NCI-H82 treated with DMSO at 0.1 percent for 48 hours (cell line): ENCODE measurements around the gene CCNF.
"Not testable (repeated sequence)": the region's sequence is repeated elsewhere in the genome, so short reads cannot be mapped to it uniquely, and the experiment has no call there.

Experiments
- DNase-seq: peaks from one replicate; lab custom pipeline; 2025; ENCODE audit not compliant: unreplicated experiment; lab: John Stamatoyannopoulos, UW

CCNF gene

DNA sequence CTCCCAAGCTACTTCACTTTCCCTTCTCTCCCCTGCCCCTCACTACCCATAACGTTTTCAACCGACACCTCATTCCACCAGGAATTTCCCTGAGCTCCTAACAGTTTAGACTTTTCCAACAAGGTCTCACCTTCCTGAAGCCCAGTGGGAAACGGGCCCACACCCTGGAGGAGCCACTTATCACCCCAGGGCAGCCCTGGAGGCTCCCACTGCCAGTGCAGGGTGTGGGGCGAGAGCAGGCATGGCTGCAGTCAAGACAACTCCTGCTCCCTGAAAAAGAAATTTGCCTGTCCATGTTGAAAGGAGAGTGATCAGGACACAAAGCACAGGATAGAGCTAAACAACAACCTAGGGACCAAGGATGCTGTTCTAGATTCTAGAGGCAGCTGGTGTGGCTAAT is 1.7 kb upstream of the CCNF start:
- no peak for DNase-seq

DNA sequence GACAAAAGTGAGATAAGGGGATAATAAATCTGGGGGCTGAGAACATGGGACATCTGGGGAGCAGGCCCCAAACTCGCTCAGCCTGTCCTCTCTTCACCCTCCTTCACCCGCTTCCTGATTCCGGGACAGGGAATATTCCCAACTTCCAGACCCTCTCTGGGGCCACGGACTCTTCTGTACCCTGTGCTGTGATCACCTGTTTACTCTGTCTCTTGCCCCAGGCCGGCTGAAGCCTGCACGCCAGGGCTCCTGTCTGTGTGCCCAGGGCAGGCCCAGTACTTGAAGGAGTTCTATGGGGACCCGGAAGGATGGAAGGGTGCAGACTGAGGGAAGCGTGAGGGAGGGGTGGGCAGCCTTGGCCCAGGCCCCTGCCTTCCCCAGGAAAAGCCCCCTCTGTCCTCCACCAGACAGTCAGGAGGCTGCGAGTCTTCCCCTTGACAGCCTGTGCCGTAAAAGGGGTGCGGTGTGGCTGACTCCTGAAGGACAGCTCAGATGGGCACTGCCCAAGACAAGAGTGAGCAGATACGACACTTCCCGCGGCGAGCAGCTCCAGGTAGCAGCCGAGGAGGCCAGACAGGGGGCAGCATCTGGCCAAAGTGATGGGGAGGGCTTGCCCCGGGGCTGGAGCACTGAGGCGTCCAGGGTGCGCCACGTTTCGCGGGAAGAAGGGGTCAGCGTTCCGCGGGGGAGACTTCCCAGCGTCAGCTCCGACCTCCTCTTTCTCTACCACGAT is 1.0 kb upstream of the CCNF start:
- no peak for DNase-seq

DNA sequence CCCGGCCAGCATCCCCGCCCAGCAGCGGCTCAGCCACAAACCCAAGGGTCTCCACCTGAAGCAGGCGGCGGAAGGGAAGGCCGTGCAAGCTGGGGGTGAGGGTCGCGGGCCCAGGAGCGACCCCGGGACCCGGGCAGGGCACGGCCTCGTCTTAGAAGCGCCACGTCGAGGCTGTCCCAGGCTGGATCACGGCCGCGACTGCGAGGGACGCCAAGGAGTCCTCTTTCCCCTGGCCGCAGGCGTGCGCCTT is 538 bp upstream of the CCNF start:
- no peak for DNase-seq

DNA sequence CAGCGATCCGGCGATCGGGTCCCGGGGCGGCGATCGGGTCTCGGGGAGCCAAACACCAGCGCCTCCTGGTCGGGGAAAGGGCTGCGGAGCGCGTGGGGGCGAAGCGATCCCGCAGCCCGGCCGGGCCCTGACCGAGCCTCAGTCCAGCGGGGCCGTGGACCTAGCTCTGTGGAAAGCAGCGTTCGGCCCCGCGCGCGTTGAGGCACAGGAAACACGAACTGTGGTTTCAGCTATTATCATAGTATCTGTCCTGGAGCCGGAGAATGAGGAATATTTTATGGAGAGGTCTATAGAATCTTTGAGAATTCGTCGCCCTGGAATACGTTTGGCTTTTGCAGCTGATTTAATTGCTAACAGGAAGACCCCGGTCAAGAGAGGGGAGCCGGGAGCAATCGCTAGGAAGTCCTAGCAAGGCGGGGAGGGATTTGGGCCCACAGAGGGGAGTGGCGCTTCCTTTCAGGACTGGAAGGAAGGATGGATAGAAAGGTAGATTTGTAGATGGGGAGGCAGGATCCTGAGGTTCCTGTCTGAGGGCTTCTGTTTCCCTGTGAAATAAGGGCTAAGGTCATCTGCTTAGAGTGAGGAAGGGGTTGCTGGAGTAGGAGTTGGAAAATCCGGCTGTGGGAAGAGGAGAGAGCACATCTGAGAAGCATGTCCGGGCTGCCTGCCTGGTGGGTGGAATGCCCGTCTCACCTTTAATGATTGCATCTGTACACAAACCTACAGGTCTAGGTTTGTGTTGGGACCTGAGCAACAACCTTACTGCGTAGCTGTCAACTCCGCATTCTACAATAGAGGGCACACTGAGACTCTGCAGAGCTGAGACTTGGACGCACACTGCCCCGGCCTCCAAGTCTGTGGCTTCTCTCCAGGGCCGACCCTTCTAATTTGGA is 770 bp downstream of the CCNF start:
- no peak for DNase-seq

DNA sequence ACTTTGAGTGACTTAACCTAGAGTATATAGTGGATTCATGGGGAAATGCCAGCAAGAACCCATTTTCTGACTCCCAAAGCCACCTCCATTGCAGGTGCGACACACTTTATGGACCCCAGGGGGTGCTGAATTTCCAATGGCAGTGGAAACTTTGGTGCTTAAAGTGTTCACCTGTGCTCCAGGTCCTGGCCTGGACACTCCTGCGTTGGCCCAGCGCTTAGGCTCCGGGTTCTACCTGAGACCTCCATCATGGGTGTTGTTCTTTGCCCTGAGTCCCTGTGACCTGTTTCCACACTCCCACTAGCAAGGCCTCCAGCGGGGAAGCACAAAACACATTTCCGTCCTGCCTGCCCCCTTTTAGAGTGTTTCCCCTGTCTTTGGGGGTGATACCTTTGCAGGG is 3.0 kb downstream of the CCNF start:
- DNase-seq, result no peak

DNA sequence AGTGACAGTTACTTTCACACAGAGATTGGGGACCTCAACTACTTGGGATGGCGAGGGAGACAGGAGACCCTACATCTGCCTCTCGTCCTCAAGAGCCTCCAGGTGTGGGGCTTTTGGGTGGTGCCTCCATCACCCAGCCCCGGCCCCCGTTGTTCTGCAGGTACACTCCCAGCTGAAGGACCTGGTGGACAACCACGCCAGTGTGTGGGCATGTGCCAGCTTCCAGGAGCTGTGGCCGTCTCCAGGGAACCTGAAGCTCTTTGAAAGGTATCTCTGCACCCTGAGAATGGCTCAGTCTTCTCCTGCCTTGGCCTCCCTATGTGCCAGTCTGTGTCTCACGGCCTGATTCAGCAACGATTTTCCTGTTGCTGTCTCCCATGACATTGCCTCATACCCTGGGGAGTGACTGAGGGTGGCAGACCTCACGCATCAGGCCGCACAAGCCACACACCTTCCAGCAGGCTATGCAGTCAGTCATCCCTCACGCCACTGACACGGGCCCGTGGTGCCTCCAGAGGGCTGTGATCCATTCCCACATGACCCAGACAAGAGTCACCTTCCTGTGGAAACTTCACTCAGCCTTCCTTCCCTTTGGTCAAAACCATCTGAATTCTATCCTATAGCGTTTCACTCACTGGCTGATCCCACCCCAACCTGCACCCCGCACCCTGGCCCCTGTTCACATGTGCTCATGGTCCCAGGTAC is 3.7 kb downstream of the CCNF start:
- DNase-seq, result no peak

DNA sequence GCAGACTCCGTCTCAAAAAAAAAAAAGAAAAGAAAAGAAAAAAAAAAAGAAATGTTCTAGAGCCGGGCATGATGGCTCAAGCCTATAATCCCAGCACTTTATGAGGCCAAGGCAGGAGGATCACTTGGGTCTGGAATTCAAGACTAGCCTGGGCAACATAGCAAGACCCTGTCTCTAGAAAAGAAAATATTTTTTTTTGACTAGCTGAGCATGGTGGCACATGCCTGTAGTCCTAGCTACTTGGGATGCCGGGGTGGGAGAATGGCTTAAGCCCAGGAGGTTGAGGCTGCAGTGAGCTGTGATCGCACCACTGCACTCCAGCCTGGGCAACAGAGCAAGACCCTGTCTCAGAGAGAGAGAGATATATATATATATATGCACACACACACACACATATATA is 6.0 kb downstream of the CCNF start:
- not testable (repeated sequence) for DNase-seq

DNA sequence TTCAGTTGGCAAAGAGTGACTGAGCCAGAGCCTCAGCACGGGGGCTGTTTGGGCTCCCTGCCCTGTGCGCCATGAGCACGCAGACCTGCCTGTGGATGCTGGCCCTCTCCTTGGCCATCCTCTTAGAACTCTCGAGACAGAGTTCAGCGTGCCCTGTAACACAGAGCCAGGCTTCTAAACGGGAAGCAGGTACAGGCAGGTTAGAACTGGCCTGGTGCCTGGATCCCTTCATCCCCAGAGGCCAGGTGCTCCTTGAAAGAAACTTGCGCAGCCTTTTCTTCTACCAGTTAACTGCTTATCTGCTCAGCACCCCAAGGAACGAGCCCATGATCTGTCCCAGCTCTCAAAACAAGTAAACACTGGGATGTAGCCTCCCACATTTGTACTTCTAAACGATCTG is 6.9 kb downstream of the CCNF start:
- no peak for DNase-seq

DNA sequence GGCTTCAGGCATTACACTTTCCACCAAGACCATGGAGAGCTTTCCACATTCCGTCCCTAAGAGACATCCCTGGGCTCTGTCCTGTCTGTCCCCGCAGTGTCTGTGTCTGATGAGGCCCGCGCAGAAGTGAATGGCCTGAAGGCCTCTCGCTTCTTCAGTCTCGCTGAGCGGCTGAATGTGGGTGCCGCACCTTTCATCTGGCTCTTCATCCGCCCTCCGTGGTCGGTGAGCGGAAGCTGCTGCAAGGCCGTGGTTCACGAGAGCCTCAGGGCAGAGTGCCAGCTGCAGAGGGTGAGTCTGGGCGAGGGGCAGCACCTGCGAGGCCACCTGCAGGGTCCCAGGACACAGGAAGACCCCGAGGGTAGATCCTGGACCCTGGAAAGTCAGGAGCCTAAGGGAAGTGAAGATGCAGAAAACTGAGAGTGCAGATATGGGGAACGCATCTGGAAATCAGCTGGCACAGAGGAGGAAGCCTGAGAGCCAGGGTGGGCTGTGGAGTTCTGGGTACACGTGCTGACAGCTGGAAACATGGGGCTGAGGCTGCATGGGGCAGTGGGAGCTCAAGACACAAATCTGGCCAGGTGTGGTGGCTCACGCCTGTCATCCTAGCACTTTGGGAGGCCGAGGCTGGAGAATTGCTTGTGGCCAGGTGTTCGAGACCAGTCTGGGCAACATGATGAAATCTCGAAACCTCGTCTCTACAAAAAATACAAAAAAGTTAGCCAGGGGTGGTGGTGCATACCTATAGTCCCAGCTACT is 8.0 kb downstream of the CCNF start:
- DNase-seq, result no peak

DNA sequence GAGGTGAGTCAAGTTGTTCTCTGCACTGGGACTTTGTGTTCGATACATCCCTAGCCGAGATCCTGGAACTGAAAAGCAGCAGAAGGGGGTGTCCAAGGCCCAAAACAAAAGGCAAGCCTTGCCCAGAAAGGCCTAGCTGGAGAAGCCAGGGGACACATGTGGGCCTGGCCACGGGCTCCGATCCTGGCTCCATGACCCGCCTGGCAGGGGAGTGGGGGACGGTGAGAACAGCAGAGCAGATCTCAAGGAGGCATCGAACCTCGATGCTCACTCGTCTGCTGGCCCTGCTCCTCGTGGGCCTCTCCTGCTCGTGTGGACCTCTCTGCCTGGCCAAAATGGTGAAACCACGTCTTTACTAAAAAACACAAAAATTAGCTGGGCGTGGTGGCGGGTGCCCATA is 8.9 kb downstream of the CCNF start:
- DNase-seq, result no peak

DNA sequence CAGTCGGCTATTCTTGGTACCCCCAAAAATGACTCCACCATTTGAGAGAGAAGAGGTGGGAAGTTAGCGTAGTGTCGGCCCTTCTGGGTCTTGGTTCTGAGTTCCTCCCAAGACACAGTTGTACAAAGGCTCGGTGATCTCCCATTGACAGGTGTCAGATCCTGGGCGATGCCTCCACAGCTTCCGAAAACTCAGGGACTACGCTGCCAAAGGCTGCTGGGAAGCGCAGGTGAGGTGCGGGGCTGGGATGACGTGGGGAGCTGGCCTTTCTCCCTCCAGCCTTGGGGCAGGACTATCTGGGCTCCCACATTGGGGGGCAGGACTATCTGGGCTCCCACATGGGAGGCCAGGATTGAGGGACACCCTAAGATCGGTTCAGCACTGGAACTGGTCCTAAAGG is 10.4 kb downstream of the CCNF start:
- DNase-seq, result no peak

DNA sequence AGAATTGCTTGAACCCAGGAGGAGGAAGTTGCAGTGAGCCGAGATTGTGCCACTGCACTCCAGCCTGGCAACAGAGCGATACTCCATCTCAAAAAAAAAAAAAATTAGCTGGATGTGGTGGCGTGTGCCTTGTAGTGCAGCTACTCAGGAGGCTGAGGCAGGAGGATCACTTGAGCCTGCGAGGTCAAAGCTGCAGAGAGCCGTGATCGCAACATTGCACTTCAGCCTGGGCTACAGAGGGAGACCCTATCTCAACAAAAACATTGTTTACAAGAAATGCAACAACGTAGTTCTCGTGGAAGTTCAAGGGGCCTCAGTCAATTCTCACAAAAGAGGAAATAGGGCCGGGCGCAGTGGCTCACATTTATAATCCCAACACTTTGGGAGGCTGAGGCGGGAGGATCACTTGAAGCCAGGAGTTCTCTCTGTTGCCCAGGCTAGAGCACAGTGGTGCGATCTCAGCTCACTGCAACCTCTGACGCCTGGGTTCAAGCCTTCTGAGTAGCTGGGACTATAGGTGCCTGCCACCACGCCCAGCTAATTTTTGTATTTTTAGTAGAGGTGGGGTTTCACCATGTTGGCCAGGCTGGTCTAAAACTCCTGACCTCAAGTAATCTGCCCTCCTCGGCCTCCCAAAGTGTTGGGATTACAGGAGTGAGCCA is 12.0 kb downstream of the CCNF start:
- DNase-seq, result not testable (repeated sequence)

DNA sequence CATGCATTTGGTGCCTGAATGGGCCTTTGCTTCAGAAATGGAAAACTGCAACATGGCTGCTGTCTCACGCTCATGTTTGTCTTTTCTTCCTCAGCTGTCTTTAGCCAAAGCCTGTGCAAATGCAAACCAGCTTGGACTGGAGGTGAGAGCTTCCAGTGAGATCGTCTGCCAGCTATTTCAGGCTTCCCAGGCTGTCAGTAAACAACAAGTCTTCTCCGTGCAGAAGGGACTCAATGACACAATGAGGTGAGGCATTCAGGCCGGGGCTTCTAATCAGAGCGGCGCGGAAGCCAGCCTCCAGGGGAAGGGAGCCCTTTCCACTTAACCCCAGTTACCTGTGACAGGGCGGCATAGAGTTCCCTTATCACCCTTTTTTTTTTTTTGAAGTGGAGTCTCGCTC is 14.3 kb downstream of the CCNF start:
- no peak for DNase-seq

DNA sequence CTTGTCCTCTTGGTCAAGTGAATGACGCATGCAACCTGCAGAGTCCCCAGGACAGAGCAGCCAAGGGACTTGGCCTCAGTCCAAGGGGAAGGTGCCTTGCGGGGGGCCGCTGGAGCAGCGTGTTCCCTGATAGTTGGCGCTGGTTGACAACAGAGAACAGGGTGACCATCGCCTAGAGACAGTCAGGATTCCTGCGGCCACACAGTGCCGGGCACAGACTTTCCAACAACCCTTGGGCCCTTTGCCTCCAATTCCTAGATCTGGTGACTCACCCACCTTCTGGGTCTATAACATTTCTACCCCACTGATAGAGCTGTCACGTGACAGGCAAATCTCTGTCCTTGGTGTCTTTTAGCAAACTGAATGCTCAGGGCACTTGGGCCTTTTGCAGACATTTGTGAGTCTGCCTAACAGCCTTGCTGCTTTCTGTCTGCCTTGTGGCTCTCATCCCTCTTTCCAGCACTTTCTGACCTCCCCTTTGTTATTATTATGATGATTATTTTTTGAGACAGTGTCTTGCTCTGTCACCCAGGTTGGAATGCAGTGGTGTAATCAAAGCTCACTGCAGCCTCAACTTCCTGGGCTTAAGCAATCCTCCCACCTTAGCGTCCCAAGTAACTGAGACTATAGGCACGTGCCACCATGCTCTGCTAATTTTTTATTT is 18.8 kb downstream of the CCNF start:
- DNase-seq, result no peak

DNA sequence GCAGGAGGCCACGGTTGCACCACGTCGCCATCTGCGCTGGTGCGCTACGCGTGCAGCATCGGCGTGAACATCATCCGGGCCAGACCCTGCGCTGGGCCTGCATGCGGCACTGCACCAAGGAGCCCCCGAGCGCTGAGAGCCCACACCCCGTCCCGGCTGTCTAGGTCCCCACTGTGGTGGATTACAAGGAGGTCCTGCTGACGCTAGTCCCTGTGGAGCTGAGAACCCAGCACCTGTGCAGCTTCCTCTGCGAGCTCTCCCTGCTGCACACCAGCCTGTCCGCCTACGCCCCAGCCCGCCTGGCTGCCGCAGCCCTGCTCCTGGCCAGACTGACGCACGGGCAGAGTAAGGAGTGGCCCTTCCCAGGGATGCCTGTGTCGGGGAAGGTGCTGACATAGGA is 19.9 kb downstream of the CCNF start:
- no peak for DNase-seq

DNA sequence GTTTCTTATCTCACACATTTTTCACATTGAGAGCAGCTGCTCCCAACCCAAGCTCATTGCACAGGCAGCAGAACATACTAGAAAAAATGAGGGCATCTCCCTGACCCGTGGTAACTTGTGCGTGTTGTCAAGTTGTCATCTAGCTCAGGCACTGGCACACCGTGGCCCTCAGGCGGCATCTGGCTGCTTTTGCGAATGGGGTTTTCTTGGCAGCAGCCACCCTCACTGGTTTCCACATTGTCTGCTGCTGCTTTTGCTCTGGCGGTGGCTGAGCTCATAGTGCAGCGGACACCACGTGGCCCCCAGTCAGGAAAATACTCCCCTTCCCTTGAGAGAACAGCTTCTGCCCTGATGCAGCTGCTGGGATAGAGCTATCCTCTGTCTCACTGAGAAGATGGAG is 21.3 kb downstream of the CCNF start:
- no peak for DNase-seq

DNA sequence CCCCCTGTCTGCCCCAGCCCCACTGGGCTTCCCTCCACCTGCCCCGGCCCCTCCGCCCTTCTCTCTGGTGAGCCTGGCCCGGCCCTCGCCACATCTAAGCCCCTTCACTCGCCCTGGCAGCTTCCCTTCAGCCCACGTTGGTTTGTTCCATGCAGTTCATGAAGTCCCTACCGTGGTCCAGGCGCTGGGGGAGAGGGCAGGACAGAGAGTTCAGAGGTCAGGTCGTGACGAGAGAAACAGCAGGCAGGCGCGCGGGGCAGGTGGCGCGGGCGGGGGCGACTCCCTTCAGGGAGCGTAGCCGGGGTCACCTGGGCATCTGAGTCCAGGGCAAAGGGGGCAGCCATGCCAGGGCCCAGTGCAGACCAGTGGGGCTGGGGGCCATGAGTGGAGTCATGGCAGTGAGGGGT is 21.7 kb downstream of the CCNF start:
- no peak for DNase-seq

DNA sequence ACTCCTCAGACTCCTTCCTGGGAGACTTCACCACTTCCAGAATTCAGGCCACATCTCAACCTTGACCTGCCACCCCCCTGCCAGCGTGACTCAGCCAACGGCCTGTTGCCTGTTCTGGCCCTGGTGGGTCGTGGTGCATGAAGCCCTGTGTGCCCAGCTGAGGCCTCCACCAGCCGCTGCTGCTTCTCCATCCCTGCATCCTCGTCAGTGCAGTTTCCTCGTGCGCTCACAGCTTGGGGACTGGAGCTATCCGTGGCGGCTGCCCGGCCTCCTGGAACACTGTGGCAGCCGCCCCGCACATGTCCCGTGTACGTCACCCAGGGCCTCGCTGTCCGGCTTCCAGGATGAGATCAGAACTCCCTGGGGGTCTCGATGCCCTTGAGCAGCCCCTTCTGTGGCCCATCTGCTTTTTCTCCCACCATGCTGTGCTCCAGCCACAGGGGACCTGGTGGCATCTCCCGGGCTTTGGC is 22.6 kb downstream of the CCNF start:
- DNase-seq, result no peak

DNA sequence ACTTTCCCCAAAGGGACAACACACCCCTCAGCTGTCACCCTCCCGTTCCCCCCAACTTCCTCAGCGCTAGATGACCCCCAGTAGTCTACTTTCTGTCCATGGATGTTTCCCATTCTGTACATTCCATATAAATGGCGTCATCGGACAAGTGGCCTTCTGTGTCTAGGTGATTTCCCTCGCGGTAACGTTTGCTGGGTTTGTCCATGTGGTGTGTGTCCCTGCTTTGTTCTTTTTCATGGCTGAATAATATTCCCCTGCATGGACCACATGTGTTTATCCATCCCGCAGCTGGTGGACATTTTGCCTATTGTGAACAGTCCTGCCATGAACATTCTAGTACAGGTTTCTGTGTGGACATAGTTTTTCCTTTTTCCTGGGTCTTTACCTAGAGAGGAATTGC is 23.4 kb downstream of the CCNF start:
- DNase-seq, result no peak
